ENCODE data around the gene CCDC120. TPM values are rescaled to one million over a fixed set of nuclear protein-coding genes. Genes with fewer than 3 reads are reported as not detected.

The CCDC120 gene
- total RNA-seq: 1 to 10 TPM; 2.7 to 3.6 TPM

DNA sequence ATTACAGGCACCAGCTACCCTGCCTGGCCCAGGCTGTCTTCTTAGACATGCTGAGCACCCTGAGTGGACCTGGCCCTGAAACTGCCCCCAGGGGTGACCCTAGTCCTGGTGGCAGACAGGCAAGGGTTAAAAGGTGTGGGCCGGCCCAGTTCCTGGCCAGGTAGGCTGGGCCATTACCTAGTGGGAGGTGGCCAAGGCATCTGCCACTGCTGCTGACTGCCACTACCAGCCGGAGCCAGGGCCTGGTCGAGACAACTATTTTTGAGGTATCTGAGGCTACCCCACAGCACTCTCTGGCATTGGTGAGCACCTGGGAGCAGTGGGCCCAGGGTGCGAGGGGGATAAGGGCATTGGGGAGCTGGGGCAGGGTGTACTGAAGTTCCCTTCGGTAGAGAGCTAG, at the start of gene CCDC120:
TSS of gene CCDC120 (plus strand) at position 206 of the 400 bp plus-strand sequence. CDS start 3,043 bp downstream, outside the sequence.
- H3K36me3 Mint-ChIP-seq: no peaks in the 10 kb centered on the region
- H3K9me3 Mint-ChIP-seq: no peaks in the 10 kb centered on the region
- no peak within 1 kb of the TSS for H3K27ac Mint-ChIP-seq
- intact Hi-C loops (cut with micrococcal nuclease): no loop called here
- no peak within 1 kb of the TSS for H3K4me3 Mint-ChIP-seq
- H3K27me3 Mint-ChIP-seq: no peaks in the 10 kb centered on the region
- DNase-seq: no peak
- peaks cover 26% of the 10 kb centered on the region for H3K4me1 Mint-ChIP-seq (ENCODE audit: low read depth)
- ChIA-PET CTCF (no interaction called here), POLR2A (no interaction called here)

DNA sequence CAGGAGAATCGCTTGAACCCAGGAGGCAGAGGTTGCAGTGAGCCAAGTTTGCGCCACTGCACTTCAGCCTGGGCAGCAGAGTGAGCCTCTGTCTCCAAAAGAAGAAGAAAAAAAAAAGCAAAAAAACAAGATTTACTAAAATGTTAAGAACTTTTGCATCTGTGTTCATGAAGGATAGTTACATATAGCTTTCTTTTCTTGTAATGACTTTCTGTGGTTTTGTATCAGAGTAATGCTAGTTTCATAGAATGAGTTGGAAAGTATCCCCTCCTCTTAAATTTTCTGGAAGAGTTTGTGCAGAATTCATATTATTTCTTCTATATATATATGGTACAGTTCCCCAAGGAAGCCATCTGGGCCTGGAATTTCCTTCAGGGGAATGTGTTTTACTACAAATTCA, 39.7 kb upstream of the CCDC120 start:
- POLR2A ChIA-PET: interaction anchor here (0.6 kb wide), 1 partner anchor 21 kb away, joined by 3 read pairs; no protein-coding TSS in a partner anchor
- no peak for DNase-seq

DNA sequence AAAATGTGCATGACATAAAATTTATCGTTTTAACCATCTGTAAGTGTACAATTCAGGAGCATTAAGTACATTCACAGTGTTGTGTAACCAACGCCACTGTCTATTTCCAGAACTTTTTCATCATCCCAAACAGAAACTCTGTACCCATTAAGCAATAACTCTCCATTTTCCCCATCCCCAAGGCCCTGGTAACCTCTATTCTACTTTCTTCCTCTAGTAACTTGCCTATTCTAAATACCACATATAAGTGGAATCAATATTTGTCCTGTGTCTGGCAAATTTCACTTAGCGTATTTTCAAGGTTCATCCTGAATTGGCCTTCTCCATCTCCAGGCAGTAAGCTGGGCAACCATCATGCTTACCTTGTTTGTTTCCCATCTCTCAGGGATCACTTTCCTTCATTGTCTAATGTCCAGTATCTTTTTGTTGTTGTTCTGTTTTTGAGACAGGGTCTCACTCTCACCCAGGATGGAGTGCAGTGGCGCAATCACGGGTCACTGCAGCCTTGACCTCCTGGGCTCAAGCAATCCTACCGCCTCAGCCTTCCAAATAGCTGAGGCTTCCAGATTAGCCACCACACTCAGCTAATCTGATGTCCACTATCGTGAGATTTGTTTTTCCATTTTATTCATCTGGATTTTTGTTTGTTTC, 39.1 kb upstream of the CCDC120 start:
- Mint-ChIP-seq H3K4me1 (ENCODE audit: low read depth) (no peaks in the 10 kb centered on the region), H3K4me3 (no peak overlapping the region), H3K36me3 (peaks cover 3% of the 10 kb centered on the region), H3K27ac (no peak overlapping the region), H3K27me3 (no peaks in the 10 kb centered on the region), H3K9me3 (no peaks in the 10 kb centered on the region)
- POLR2A ChIA-PET: interaction anchor here (0.6 kb wide), 1 partner anchor 20 kb away, joined by 3 read pairs; no protein-coding TSS in a partner anchor
- CTCF ChIA-PET: no interaction called here
- intact Hi-C loops (cut with micrococcal nuclease): no loop called here
- no peak for DNase-seq

More for the DNA sequence above, 39.7 kb upstream of the CCDC120 start:
- H3K4me3 Mint-ChIP-seq: no peak overlapping the region
- CTCF ChIA-PET: no interaction called here
- H3K4me1 Mint-ChIP-seq (ENCODE audit: low read depth): no peaks in the 10 kb centered on the region
- intact Hi-C loops (cut with micrococcal nuclease): no loop called here
- H3K9me3 Mint-ChIP-seq: no peaks in the 10 kb centered on the region
- H3K27me3 Mint-ChIP-seq: no peaks in the 10 kb centered on the region
- no peaks in the 10 kb centered on the region for H3K36me3 Mint-ChIP-seq
- no peak overlapping the region for H3K27ac Mint-ChIP-seq

DNA sequence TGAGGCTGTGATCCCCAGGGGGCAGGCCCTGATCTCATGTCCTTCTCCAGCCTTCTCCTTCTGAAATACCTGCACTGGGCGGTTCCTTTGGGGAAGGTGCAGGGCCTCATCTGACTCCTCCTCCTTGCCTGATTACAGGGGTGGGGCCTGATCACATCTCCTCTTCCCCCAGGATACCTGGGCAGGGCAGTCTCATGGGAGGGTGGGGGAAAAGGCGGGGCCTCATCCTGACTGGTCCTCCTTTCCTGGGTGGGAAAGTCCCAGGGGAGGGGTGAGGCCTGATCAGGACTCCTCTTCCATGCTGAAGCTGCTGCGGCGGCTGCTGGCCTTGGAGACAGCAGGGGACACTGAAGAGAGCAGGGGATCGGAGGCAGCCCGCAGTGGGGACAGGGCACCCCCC, 28.9 kb upstream of the CCDC120 start:
- H3K27me3 Mint-ChIP-seq: no peaks in the 10 kb centered on the region
- H3K9me3 Mint-ChIP-seq: no peaks in the 10 kb centered on the region
- ChIA-PET POLR2A (no interaction called here), CTCF (no interaction called here)
- intact Hi-C loops (cut with micrococcal nuclease): no loop called here
- H3K36me3 Mint-ChIP-seq: peaks cover 18% of the 10 kb centered on the region
- H3K27ac Mint-ChIP-seq: no peak overlapping the region
- H3K4me1 Mint-ChIP-seq (ENCODE audit: low read depth): no peaks in the 10 kb centered on the region
- no peak for DNase-seq
- no peak overlapping the region for H3K4me3 Mint-ChIP-seq

GRCh38 chrX:49030283-49030682, 28.5 kb upstream of the CCDC120 start:
- Mint-ChIP-seq H3K36me3 (peaks cover 18% of the 10 kb centered on the region), H3K27me3 (no peaks in the 10 kb centered on the region), H3K4me1 (ENCODE audit: low read depth) (no peaks in the 10 kb centered on the region), H3K9me3 (no peaks in the 10 kb centered on the region), H3K4me3 (no peak overlapping the region), H3K27ac (no peak overlapping the region)
- no peak for DNase-seq
- ChIA-PET CTCF (no interaction called here), POLR2A (no interaction called here)
- intact Hi-C loops (cut with micrococcal nuclease): no loop called here

GRCh38 chrX:49037883-49038475, 20.8 kb upstream of the CCDC120 start:
- peaks cover 34% of the 10 kb centered on the region for H3K36me3 Mint-ChIP-seq
- H3K27me3 Mint-ChIP-seq: no peaks in the 10 kb centered on the region
- ChIA-PET CTCF (interaction anchor here (2.2 kb wide), 1 partner anchor 146 kb away, joined by 5 read pairs; no protein-coding TSS in a partner anchor), POLR2A (interaction anchor here (0.6 kb wide), 1 partner anchor 67 kb away, joined by 3 read pairs; no protein-coding TSS in a partner anchor)
- peaks cover 23% of the 10 kb centered on the region for H3K4me1 Mint-ChIP-seq (ENCODE audit: low read depth)
- H3K27ac Mint-ChIP-seq: no peak overlapping the region
- no peak for DNase-seq
- intact Hi-C loops (cut with micrococcal nuclease): no loop called here
- H3K9me3 Mint-ChIP-seq: no peaks in the 10 kb centered on the region
- H3K4me3 Mint-ChIP-seq: no peak overlapping the region

- ChIA-PET CTCF (interaction anchor here (2.2 kb wide), 1 partner anchor 148 kb away, joined by 5 read pairs; no protein-coding TSS in a partner anchor), POLR2A (interaction anchor here (0.5 to 0.6 kb wide), 2 partner anchors 21 to 553 kb away, joined by 3 read pairs; no protein-coding TSS in a partner anchor)
- Mint-ChIP-seq H3K9me3 (no peaks in the 10 kb centered on the region), H3K27me3 (no peaks in the 10 kb centered on the region), H3K36me3 (peaks cover 20% of the 10 kb centered on the region), H3K4me1 (ENCODE audit: low read depth) (peaks cover 30% of the 10 kb centered on the region), H3K27ac (peak overlapping the region; percentile 78), H3K4me3 (peak overlapping the region; percentile 49)
- peak; percentile 73 for DNase-seq
- intact Hi-C loops (cut with micrococcal nuclease): loop anchor here (10.0 kb wide), 1 partner anchor 205 kb away; the partner anchor contains the start of gene PCSK1N
These were observed 19.0 kb upstream of the CCDC120 start for GRCh38 chrX:49039598-49040375.

GRCh38 chrX:49040376-49040955, 18.3 kb upstream of the CCDC120 start:
- Mint-ChIP-seq H3K27ac (peak overlapping the region; percentile 78), H3K4me3 (peak overlapping the region; percentile 91), H3K9me3 (no peaks in the 10 kb centered on the region), H3K27me3 (no peaks in the 10 kb centered on the region), H3K36me3 (peaks cover 19% of the 10 kb centered on the region), H3K4me1 (ENCODE audit: low read depth) (peaks cover 30% of the 10 kb centered on the region)
- ChIA-PET CTCF (no interaction called here), POLR2A (interaction anchor here (0.5 kb wide), 1 partner anchor 21 kb away, joined by 3 read pairs; no protein-coding TSS in a partner anchor)
- DNase-seq: no peak
- intact Hi-C loops (cut with micrococcal nuclease): loop anchor here (10.0 kb wide), 1 partner anchor 206 kb away; the partner anchor contains the start of gene PCSK1N

DNA sequence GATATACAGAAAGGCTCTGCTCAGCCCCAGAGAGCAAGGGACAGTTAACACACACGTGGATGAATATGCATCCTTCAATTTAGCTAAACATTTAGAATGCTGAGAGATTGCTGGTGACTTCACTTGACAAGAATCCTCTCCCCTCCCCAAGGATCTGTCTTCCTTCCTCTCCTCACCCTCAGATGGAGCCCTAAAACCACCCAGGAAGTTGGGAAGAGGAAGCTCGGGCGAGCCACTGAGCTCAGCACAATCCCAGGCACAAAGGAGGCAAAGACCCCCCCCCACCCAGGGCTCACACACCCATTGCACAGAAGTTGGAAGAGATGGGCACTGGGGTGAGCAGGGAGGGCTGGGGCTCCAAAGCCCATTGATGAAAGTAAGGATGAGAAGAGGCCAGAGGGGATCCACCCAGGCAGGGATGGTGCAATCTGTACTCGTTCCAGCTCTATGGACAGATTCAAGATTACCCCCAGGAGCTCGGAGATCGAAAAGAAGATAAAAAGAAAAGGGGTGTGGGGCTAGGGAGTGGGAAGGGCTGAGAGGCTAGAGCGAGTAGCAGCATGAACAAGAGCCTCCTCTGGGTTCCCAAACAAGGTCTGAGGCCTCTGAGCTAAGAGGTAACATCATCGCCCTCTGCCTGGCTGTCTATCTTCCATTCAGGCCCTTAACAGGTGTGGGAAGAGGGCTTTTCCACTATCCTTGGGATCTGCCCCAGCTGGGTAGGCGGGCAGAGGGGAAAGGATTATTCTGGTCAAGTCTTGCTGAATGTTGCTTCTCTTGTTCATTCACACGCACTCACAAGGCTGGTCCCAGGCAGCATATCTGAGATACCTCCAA, 16.8 kb upstream of the CCDC120 start:
- no peaks in the 10 kb centered on the region for H3K27me3 Mint-ChIP-seq
- H3K4me3 Mint-ChIP-seq: peak overlapping the region; percentile 91
- intact Hi-C loops (cut with micrococcal nuclease): loop anchor here (2.0 to 10.0 kb wide), 5 partner anchors 59 to 241 kb away; partner anchors contain the start of genes PCSK1N and PIM2
- peak; percentile 18 for DNase-seq
- POLR2A ChIA-PET: interaction anchor here (2.8 kb wide), 1 partner anchor 40 kb away, joined by 11 read pairs; the partner anchor contains the start of gene GRIPAP1
- CTCF ChIA-PET: interaction anchor here (0.6 to 2.1 kb wide), 4 partner anchors 65 to 114 kb away, joined by 3 to 6 read pairs (median 4); partner anchors contain the start of gene KCND1
- H3K4me1 Mint-ChIP-seq (ENCODE audit: low read depth): peaks cover 30% of the 10 kb centered on the region
- H3K9me3 Mint-ChIP-seq: no peaks in the 10 kb centered on the region
- peak overlapping the region; percentile 92 for H3K27ac Mint-ChIP-seq
- peaks cover 19% of the 10 kb centered on the region for H3K36me3 Mint-ChIP-seq

DNA sequence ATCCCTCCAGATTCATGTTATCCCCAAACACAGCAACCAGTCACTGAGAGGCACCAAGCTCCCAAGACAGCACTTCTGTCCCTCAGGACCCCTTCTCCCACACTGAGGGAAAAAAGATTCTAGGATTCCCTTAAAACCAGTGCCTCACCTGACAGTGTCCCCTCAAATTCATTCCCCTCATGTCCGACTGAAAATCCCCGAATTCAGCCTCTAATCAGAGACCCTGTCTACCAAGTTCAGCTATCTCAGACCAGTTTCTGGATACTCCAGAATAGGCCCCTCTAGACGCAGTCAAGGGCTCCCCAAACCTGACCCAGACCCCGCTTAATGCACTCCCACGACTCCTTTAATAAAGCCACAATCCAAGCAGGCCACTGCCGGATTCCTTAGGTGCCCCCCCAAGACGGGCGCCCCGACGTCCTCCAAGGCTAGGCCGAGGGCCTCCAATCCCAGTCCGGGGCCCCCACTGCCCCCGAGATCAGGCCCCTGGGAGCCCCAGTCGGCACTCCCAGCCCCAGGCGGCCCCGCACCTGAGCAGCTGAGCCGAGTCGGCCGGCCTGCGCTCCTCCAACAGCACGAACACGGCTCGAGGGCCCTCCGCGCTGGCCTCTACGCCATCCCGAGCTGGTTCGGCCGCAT, 16.1 kb upstream of the CCDC120 start:
- Mint-ChIP-seq H3K4me3 (peak overlapping the region; percentile 91), H3K4me1 (ENCODE audit: low read depth) (peaks cover 30% of the 10 kb centered on the region), H3K36me3 (peaks cover 18% of the 10 kb centered on the region), H3K27me3 (no peaks in the 10 kb centered on the region), H3K27ac (peak overlapping the region; percentile 92), H3K9me3 (no peaks in the 10 kb centered on the region)
- CTCF ChIA-PET: interaction anchor here (0.6 to 2.1 kb wide), 6 partner anchors 41 to 411 kb away, joined by 3 to 6 read pairs (median 4); partner anchors contain the start of genes GRIPAP1 and KCND1
- DNase-seq: no peak
- intact Hi-C loops (cut with micrococcal nuclease): loop anchor here (1.0 to 10.0 kb wide), 9 partner anchors 40 to 242 kb away; partner anchors contain the start of genes GRIPAP1, PCSK1N, PIM2 and PQBP1
- POLR2A ChIA-PET: interaction anchor here (2.8 kb wide), 1 partner anchor 40 kb away, joined by 11 read pairs; the partner anchor contains the start of gene GRIPAP1

All from activated CD4-positive, alpha-beta memory T cell treated with anti-CD3 and anti-CD28 coated beads for 36 hours (primary cell).